Adrenal gland (tissue), 5 donors: ENCODE measurements around the gene CYB5A.

Experiments
- CTCF ChIP-seq, 6 experiments: fragments of 450-650 bp in 4 of 6; fragments of 200-600 bp in 2 of 6; sonication (generic) in 1 of 6; IDR thresholded peaks; 1 replicate in 5 of 6; 2 replicates in 1 of 6; pipeline versions ENCODE4 v1.5.1 to v1.8.0; 2016 to 2021; ENCODE audit warnings: antibody characterized with exemption in 6 of 6, mild to moderate bottlenecking in 2 of 6, moderate library complexity in 1 of 6
- POLR2A ChIP-seq, 2 donors: fragments of 450-650 bp; IDR thresholded peaks; one replicate each; pipeline ENCODE4 v1.6.1; 2017; ENCODE audit warnings: antibody characterized with exemption in 2 of 2, mild to moderate bottlenecking in 2 of 2, moderate library complexity in 1 of 2
- donor health status: DM: no; HTN: no; CAD: no.

GRCh38 chr18:74271635-74272034 lies 20.1 kb downstream of the CYB5A start:
- TF ChIP-seq CTCF (IDR thresholded peaks at IDR 0.05) (no peak), POLR2A (IDR thresholded peaks at IDR 0.05) (no peak)
